ENCODE data around the gene EXOC6B. TPM values are rescaled to one million over a fixed set of nuclear protein-coding genes. Genes with fewer than 3 reads are reported as not detected.

The EXOC6B gene
- total RNA-seq, 1 experiment from 2014 or later: 33.7 TPM

DNA sequence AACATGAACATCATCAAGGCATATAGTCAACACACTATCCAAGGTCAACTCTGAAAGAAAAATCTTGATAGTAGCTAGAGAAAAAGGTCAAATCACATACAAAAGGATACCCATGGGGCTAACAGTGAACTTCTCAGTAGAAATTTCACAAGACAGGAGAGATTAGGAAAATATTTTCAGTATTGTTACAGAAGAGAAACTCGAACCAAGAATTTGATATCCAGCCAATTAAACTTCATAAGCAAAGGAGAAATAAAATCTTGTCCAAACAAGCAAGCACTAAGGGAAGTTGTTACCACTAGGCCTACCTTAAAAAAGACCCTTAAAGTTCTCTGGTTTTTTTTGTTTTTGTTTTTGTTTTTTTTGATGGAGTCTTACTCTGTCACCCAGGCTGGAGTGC lies 242.5 kb downstream of the EXOC6B start (continued):
- no peak for TF ChIP-seq NFE2L1 (CRISPR knock-in tag; IDR thresholded peaks at IDR 0.05)
- no peak for TF ChIP-seq AR (CRISPR knock-in tag; IDR thresholded peaks at IDR 0.05)
- TF ChIP-seq E2F1 (CRISPR knock-in tag; IDR thresholded peaks at IDR 0.05): no peak

DNA sequence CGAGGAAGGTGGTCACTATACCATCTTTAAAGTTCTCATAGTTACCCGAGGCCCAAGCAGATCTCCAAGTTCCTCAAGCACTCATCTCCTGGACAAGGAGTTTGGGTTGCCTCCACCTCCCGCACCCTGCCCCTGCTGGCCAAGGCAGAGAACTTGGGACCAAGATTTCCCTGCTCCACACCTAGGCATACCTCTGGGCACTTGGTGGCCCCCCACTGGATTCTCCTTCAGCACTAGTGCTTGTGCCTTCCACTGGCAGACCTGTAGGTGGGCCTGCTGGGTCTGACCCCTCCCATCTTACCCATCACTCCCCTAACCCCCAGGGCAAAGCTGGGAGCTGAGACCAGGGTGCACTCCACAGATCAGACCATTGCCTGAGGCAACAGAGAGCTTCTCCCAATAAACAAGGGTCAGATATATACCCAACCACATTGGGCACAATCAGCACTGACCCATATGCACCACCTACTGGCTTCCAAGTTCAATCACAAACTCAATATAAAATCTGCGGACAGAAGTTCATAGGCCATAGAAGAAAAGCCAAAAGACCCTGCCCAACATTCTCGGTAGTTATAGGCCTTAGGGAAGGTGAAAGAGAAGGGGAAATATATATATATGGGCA lies 244.2 kb downstream of the EXOC6B start:
- ChIA-PET CTCF (interaction anchor here (0.5 to 1.3 kb wide), 3 partner anchors 12 to 658 kb away, joined by 3 read pairs; no protein-coding TSS in a partner anchor), POLR2A (no interaction called here)
- DNase-seq (ENCODE audit: low spot score): peak; percentile 45
- Mint-ChIP-seq H3K36me3 (no peaks in the 10 kb centered on the region), H3K9me3 (no peaks in the 10 kb centered on the region), H3K27me3 (ENCODE audit: low read depth) (no peaks in the 10 kb centered on the region), H3K4me1 (0 out of 2 replicates have a peak, but pooled peaks cover 2% of the 10 kb centered on the region), H3K4me3 (no peak overlapping the region), H3K27ac (no peak overlapping the region)
- ATAC-seq: peak; percentile 97
- TF ChIP-seq, protein P1, sequence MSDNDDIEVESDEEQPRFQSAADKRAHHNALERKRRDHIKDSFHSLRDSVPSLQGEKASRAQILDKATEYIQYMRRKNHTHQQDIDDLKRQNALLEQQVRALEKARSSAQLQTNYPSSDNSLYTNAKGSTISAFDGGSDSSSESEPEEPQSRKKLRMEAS (CRISPR knock-in tag; IDR thresholded peaks at IDR 0.05): no peak
- TF ChIP-seq GTF2I (CRISPR knock-in tag; conservative IDR thresholded peaks at IDR 0.05): no peak
- TF ChIP-seq ATF1 (CRISPR knock-in tag; IDR thresholded peaks at IDR 0.05): no peak
- no peak for TF ChIP-seq TEAD1 (CRISPR knock-in tag; IDR thresholded peaks at IDR 0.05)
- TF ChIP-seq PRDM15 (CRISPR knock-in tag; IDR thresholded peaks at IDR 0.05): no peak
- TF ChIP-seq STAT6 (CRISPR knock-in tag; conservative IDR thresholded peaks at IDR 0.05; ENCODE audit: low read depth): no peak
- TF ChIP-seq ZNF232 (CRISPR knock-in tag; IDR thresholded peaks at IDR 0.05): no peak
- no peak for TF ChIP-seq SP1 (CRISPR knock-in tag; conservative IDR thresholded peaks at IDR 0.05)

- H3K9me3 Mint-ChIP-seq: no peaks in the 10 kb centered on the region
- ATAC-seq (no peak), DNase-seq (ENCODE audit: low spot score) (no peak)
- no peaks in the 10 kb centered on the region for H3K27me3 Mint-ChIP-seq (ENCODE audit: low read depth)
- no peak overlapping the region for H3K27ac Mint-ChIP-seq
- peak; percentile 46 for TF ChIP-seq CTCF (IDR thresholded peaks at IDR 0.05)
- TF ChIP-seq ZNF423 (CRISPR knock-in tag; IDR thresholded peaks at IDR 0.05): no peak
- ChIA-PET CTCF (interaction anchor here (0.7 to 1.5 kb wide), 22 partner anchors 11 to 1049 kb away, joined by 3 to 13 read pairs (median 4); no protein-coding TSS in a partner anchor), POLR2A (no interaction called here)
- H3K4me1 Mint-ChIP-seq: 0 out of 2 replicates have a peak, but pooled peaks cover 2% of the 10 kb centered on the region
- H3K36me3 Mint-ChIP-seq: no peaks in the 10 kb centered on the region
- H3K4me3 Mint-ChIP-seq: no peak overlapping the region
Measured at GRCh38 chr2:72579591-72580180, 246.1 kb downstream of the EXOC6B start.
